GM19372 (cell line): Measurements from ENCODE around the gene DEFB108B.
"Not testable (repeated sequence)": the region's sequence is repeated elsewhere in the genome, so short reads cannot be mapped to it uniquely, and the experiment has no call there.

ENCODE experiments used
- ATAC-seq: cut with Tn5 transposase; IDR thresholded peaks from one replicate; pipeline ENCODE4 v1.9.1; 2021; ENCODE audit warnings: mild to moderate bottlenecking, low read depth, moderate library complexity; ENCODE audit not compliant: unreplicated experiment

DEFB108B gene, protein sequence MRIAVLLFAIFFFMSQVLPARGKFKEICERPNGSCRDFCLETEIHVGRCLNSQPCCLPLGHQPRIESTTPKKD

DNA sequence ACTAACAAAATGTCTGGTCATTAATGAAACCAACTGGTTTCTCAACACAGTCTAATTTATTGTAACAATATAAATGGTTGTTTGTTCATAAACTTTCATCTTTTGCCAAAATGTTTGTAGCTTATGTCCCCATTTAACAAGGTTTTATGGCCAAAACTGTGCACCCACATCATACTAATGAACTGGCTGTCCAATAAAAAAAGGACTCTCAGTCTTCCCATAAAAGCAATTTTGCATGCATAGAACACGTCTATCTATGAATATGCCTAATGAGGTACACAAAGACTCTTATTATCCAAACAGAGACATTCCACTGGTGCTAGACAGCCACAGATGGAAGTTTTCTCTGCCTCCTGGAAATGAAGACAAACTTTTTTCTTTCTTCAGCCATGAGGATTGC, at the start of gene DEFB108B:
TSS of gene DEFB108B (plus strand) at position 390 of the 400 bp plus-strand sequence. CDS start at position 390, 0 bp downstream.
- not testable (repeated sequence) for ATAC-seq

DNA sequence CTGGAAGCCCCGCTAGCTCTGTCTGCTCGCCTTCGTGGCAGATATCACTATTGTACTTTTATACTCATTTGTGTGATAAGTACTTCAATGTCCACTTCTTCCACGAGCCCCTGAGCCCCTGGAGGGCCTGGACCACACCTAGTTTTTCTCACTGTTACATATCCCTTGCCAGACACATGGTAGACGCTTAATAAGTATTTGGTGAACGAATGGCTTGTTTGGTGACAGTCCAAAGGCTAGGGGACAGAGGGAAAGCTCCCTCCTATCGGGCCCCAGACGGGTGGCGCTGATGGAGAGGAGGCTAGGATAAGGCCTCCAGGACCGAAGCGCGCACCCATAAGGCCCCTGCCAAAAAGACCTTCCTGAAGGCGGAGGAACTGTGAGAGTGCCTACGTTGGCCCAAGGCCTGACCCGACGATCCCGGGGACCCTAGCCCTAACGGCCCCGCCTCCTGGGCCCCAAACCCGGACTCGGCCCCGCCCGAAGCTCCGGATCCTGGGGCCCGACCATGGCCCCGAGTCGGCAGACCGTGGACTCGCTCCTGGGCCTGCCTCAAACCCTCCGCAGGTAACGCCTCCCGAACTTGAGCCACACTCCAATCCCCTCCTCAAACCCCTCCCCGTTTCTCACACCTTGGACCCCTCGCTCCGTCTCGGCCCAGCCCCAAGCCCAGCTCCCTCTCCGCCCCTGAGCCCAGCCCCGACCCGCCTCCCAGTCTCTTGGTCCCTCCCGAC, 46.7 kb upstream of the DEFB108B start:
- ATAC-seq: peak; percentile 39

DNA sequence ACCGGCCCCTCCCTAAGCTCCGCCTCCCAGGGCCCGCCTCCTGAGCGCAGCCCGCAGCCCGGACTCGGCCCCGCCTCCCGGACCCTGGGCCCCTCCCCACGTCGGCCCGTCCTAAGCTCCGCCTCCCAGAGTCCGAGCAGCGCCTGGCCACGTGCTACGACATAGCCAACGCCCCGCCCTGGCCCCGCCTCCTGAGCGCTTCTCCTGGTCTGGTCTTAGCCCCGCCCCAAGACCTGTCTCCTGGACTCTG, 46.2 kb upstream of the DEFB108B start:
- peak; percentile 93 for ATAC-seq

DNA sequence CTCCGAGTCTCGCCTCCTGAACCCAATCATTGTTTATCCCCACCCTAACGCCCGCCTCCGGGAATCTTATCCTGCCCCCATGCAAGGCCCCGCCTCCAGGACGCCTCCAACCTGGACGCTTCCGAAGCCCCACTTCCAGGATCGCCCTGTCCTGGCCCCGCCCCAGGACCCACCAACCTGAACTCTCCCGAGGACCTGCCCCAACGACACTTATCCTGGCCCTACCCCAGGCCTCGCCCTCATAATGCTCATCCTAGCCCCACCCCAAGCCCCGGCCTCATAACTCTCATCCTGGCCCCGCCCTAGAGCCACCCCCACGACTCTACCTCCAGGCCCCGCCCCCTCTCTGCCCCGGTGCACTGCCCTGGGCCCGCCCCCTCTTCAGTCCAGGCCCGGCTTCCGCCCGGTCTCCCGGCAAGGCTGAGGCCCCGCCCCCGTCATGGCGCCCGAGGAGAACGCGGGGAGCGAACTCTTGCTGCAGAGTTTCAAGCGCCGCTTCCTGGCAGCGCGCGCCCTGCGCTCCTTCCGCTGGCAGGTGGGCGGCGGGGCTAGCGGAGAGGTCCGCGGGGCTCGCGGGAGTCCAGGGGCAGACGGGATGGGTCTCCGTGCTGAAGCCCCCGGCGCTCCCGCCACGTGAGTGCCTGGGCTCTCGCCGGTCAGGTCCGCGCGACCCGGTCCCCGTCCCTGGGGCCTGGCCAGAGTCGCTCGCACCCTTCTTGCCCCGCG, 45.7 kb upstream of the DEFB108B start:
- peak; percentile 88 for ATAC-seq

DNA sequence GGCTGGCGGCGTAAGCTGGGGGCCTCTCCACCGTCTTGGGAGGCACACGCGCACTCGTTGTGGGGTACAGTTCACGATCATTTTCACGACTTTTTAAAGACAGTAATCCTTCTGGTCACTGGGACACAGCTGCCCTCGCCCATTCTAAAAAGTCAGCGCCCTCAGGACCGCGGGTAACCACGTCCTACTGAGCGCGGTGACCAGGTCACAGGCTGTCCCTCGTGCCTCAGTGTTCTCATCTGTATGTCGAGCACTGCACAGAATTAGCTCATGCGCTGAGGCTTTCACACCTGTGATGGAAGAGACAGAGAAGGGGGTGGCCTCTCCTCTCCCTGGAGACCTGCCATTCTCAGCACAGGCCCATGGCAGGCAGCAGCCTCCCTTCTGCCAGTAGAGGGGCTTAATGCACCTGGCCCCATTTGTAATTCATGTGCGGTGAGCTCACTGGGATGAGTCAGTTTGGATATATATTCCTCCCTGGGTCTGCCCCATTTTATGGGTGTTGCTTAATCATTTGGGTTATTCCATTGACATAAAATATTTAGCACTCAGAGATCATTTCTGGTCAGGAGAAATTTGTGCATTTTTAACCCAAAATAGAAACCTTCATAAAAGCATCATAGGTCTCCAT, 45.1 kb upstream of the DEFB108B start:
- not testable (repeated sequence) for ATAC-seq

DNA sequence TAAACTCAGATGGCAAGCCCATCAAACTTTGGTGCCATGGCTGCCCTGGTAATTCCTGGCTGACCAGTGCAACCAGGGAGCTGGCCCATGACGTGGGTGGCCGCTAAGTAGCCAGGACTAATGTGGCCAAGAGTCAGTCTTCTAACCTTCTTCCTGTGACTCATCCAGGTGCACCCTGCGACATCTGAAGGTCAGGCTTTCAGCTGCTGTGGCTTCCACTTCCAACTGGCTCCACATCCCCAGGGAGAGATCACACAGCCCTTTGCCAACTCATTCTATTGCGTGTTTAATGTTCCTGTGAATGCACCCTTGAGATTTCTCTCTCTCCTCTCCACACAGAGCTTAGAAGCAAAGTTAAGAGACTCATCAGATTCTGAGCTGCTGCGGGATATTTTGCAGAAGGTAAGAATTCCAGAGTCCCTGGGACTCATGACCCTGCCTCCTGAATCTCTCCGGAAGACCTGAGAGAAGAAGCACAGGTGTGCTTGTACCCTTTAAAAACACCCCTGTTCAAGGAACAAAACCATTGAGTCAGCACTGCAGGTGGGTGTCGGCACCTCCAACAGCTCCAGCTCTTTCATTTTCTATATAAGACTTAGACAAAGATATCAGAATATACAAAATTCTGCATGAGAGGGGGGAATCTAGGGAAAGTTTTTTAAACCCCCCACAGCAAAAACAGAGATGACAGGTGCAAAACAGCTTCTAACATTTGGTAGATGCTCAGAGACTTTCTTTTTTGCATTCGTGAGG, 43.4 kb upstream of the DEFB108B start:
- not testable (repeated sequence) for ATAC-seq

DNA sequence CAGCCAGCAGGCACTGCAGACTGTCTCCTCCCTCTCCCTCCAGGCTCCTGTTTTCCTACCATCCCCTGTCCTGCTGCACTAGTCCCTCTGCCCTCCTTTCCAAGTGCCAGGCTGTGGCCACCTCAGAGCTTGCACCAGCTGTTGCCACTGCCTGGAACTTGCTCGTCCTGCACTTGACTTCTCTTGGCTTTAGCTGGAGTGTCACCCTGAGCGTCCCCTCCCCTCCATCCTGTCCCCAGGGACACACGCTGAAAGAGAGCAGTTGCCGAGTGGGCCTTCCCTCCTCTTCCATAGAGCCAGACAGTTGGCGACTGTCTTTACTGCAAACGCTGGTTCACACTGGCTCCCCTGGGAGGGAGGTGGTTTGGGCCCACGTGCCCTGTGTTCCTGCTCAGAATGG, 41.9 kb upstream of the DEFB108B start:
- ATAC-seq: not testable (repeated sequence)

DNA sequence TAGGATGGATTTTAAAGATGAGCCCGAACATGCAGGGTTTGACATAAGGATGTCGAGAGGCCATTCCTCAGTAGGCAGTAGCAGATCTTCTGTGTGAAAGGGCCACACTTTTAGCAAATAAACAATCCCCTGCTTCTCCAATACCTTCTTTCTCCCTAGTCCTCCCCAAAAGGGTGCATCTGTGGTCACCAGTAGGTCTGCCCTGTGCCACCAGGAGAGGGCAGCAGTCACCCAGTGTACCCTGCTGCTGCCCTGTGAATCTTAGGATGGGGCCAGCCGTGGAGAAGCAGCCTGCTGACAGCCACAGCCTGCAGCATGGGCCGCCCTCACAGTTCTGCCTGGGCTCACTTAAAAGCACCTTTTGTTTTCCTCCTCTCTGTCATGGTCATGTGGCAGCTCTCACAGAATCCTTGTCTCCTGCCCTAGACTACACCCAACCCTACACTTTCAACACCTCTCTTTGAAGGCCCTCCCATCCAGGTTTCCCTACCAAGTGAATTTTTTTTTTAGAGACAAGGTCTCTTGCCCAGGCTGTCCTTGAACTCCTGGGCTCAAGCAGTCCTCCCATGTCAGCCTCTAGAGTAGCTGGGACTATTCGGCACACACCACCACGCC, 40.3 kb upstream of the DEFB108B start:
- not testable (repeated sequence) for ATAC-seq

DNA sequence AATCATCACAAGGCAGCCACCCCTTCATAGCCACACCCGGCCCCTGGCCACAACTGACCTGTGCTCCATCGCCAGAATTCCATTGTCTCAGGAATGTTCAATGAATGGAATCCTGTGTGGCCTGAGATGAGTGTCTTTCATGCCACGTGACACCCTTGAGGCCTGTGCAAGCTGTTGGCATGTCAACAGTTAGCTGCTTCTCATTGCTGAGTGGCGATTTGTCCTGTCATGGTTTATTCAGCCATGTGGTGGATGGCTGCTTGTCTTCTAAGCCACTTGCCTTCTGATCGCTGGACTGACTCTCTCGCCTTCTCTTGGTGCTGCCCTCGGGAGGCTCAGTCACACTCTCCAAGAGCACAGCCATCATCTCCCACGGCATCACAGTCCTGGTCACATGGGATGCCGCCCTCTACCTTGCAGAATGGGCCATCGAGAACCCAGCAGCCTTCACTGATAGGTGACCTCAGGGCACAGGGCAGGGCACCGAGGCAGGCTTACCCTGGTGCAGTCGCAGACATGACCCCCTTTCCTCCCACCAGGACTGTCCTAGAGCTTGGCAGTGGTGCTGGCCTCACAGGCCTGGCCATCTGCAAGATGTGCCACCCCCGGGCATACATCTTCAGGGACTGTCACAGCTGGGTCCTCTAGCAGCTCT, 38.5 kb upstream of the DEFB108B start:
- not testable (repeated sequence) for ATAC-seq

DNA sequence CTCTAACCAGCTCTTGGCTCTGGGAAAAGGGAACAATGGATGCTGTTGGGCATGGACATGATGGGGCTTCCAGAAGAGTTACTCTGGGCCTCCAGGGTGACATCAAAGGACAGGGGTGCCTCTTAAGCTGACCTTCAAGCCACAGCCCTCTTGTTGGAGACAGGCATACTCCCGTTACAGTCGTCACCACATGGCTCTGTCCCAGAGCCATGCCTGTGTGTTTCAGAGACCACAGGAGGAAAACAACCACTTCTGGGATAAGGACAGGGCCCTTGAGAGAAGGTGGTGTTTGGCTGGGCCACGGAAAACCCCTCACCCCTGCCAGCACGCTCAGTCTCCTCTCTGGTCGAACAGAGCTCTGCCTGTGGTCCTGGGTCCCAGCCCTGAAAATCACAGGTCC, 37.8 kb upstream of the DEFB108B start:
- ATAC-seq: not testable (repeated sequence)

DNA sequence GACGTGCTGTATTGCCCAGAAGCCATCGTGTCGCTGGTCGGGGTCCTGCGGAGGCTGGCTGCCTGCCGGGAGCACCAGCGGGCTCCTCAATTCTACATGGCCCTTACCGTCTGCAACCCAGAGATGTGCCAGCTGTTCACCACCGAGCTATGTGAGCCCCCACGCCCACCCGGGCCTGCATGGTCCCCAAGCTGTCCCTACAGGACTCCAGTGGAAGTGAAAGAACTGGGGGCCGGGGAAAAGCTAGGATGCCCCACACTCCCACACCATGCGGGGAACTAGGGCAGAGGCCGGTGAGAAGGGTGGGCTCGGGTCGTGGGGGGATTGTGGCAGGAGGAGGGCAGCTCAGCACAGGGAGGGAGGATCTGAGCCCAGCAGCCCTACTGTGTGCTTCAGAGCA, 37.0 kb upstream of the DEFB108B start:
- ATAC-seq: not testable (repeated sequence)

DNA sequence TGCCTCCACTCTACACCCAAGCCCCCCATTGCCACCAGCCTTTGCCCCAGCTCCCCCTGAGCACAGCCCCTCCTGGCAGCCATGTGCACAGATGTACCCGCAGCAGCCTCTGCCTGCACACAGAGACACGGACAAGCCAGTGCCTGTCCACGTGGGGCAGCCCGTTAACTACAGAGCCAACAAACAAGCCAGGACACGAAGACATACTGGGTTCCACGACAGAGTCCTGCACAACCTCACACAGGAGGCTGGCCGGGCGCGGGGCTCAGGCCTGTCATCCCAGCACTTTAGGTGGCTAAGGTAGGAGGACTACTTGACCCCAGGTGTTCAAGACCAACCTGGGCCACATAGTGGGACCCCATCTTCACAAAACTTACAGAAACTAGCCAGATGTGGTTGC, 36.2 kb upstream of the DEFB108B start:
- ATAC-seq: not testable (repeated sequence)

DNA sequence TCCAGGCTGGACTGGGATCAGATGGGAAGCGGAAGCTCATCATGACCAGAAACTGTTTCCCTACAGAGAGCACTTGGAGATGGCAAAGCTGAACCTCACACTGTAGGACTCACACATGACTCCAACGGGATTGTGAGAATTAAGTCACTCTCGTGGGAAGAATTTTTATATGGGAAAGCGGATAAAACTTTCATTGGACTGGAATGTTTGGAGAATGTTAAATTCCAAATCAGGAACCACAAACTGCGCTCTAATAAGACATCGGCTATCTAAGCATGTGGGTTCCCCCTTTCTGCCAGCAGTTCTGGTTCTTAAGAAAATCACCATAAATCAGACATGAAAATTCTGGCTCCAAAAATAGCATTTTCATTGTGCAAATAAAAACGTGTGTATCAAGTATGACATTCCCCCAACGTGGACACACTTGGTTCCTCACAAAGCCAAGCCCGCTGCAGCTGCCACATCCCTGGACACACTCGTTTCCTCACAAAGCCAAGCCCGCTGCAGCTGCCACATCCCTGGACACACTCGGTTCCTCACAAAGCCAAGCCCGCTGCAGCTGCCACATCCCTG, 33.4 kb upstream of the DEFB108B start:
- ATAC-seq: not testable (repeated sequence)

DNA sequence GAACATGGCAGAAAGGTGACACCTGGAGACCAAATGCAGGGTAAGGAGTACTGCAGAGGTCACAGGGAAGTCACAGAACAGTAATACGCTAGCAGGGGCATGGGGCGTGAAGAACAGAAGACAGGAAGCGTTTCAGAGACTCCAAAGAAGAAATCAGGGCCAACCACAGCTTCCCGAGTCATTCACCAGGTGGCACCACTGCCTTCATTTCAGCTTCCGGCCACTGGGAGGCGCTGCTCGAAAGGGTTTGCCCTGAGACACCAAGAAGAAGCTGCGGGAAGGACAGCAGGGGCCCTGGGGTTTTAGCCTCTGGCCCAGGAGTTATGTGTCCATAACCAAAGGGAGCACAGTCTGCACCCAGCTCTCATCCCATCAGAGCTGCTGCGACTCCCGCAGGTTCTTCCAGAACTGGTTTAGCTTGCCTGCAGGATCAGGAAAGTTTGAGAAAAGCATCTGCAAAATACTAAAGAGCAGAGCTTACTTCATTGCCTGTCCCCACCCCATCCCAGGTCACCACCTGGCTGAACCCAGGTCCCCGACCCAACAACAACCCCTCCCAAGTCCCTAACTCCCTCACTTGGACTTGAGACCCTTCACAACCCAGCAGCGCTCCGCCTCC, 32.6 kb upstream of the DEFB108B start:
- not testable (repeated sequence) for ATAC-seq

DNA sequence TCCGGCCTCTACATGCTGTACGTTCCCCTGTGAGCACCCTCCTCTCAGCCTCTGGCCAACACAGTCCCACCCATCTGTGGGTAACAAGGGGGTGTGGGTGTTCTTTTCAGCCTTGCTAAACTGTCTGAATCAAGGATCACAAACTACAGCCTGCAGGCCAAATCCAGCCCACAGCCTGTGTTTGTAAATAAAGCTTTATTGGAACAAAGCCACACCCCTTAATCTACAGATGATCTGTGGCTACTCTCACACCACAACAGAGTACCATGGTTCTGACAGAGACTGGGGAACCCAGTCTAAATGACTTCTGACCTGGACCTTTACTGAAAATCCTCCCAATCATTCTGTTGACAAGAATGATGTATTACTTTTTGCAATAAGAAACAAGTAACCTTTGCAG, 32.0 kb upstream of the DEFB108B start:
- ATAC-seq: not testable (repeated sequence)

DNA sequence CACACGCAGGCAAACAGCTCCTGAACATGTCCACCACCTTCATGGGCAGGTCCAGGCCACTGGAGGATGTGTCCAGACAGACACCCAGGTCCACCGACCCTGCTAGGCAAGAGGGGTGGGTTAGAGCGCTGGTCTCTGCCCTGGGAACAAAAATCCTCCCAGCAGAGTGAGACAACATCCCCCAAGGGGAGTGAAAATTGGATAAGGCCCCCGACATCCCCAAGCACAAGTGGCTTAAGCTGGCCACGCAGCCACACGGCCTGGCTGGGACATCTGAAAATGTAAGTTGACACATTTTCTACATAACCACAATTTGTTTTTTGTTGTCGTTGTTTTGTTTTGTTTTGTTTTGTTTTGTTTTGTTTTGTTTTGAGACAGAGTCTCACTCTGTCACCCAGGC, 30.1 kb upstream of the DEFB108B start:
- ATAC-seq: not testable (repeated sequence)

DNA sequence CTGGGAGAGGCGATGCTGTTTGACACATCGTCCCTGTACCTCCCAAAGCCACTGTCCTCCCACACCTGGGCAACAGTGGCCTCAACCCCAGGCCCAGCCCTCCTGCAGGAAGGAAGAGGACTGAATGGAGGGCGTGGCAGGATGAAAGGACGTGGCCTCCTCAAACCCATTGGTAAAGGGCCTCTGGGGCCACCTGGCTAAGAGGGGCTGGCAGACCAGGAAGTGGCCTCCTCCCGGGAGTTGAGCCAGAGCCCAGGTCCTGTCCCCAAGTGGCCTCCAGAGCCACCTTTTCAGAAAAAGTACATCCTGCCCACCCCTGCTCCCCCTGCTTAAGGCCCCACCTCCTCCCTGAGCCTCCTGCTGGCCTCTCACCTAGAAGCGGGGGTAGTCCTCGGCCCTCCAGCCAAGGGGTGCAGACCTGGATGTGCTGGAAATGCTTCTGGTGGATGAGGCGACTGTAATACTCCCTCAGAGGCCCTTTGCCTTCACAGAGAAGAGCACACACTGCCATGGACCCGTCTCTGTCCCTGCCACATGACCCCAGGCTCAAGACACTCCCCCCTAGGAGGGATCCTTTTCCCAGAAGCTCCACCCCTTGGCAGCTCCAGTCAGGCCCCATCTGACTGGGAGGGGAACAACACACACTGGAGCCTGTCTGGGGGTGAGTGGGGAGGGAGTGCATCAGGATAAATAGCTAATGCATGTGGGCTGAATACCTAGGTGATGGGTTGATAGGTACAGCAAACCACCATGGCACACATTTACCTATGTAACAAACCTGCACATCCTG, 28.6 kb upstream of the DEFB108B start:
- not testable (repeated sequence) for ATAC-seq

DNA sequence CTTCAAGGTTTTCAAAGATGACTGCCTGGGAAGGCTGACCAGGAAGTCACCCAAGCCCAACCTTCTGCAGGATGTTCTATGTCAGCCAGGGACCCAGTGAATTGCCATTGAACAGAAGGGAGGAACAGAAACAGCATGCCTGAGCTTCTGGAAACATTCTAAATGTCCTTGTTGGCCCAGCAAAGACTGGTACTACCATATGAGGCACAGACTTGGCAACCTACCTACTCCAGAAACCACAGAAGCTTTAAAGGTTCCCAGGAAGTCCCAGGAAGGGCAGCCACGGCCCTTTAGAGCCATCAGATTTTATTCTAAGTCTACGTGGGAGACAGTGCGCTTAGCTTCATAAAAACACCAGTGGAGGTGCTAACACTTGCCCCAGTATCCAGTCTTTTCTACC, 20.5 kb upstream of the DEFB108B start:
- not testable (repeated sequence) for ATAC-seq
